Measurements from ENCODE around the gene S100A12.

The S100A12 gene

GRCh38 chr1:153375511-153375910, at the start of gene S100A12:
Gene S100A12, minus strand, starts transcription at chr1:153375621. Its CDS starts 1,029 bp downstream, at chr1:153374592.
- TF ChIP-seq CTCF (IDR thresholded peaks at IDR 0.05), result no peak

DNA sequence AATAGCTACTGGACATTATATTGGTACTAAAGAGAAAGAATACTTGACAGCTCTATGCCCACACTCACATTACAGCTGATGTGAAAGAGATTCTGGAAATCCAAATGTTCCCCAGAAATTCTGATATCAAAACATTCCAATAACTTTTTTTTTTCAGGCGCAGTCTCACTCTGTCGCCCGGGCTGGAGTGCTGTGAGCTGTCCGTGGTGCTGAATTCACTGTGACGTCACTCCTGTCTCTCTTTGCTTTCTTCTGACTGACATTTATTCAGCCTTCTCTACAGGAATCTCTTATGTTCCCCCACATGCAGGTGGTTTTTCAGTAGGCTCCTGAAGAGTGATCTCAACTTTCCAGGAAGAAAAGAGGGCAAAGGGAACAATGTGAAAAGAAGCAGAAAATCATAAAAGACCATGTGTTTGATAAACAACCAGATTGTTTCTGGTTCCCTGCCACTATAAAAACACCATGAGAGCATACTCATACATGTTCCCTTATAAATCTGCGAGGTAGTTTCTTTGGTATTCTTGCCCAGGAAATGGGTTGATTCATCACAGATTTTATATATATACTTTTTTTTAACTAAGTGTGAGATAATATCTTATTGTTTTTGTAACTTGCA, 47.1 kb upstream of the S100A12 start:
- no peak for TF ChIP-seq CTCF (IDR thresholded peaks at IDR 0.05)

DNA sequence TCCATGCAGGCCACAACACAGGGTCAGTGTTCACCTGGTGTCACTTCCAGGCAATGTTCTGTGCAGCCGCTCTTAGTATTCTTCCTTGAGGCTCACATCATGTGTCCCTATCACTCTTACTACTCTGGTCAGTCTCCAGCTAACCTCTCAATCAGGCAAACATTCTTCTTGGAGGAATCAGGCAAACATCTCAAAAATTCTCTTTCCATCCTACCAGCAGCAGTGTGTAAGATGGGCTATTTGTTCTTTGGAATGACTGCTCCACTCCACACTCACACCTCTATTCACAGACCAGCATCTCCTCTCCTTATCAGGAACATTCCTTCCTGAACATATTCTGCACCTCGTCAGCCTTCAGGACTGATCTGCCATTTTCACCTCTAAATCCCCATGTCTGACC, 44.9 kb upstream of the S100A12 start:
- no peak for TF ChIP-seq CTCF (IDR thresholded peaks at IDR 0.05)

DNA sequence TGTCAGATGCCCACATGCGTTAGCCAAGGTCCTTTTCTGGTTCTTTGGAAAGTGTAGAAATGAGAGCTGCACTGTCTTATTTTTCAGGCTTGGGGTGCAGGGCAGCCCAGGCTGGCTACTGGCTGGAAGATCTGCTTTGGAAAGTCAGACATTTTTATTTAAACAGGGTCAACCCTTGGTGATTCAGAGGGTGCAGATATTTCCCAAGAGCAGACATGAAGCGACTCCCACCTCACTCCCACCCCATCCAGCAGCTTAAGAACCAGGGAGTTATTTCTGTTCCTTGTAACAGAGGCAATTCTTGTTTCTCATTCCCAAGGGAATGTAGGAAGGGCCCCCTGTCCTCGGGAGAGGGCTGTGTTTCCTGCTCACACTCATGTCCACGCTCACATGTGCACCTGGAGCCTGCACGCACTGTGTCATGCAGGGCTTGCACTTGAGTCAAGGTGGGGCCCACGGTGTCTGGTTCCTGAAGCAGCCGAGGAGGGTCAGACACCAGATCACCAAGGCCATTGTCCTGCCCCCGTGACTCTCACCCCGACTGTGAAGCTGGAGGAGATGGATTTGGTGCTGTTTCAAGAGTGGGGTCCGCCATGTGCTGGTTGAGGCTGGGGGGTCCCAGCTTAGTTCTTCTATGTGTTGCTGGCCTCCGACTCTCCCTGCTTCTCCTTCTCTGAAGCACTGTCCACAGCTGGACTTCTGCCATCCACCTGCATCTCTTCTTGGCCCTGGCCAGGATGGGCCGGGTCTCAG, 41.9 kb upstream of the S100A12 start:
- TF ChIP-seq CTCF (IDR thresholded peaks at IDR 0.05), result no peak

DNA sequence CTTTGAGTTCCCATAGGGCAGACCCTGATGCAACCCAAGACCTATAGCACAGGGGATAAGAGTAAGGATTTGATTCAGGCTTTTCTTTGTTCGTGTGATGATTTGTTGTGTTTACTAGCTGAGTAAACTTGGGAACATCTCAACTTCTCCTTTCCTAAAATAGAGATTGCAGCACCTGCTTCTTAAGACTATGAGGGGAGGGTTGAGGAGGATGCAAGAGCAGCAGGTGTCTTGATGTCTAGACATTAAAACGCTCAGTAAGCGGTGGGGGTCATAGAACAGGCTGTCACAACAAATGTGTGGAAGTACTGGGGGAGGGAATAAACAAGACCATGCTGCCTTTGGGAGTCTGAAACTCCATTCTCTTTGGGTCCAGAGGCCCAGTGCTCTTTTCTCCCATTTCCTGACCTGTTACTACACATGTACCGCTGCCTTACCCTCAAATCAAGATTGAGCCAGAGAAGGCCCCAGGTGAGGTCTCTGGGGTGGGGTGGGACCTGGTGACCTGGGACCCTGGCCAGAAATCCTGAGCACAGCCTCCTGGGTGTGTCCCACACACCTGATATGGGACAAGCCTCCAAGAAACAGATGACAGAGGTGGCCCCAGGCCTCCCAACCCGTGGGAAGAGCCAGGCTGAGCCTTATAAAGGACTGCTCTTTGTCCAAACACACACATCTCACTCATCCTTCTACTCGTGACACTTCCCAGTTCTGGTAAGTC, 40.6 kb upstream of the S100A12 start, which contains the start of gene S100A7A:
Gene S100A7A, plus strand, starts transcription at position 671 of the 721 bp plus-strand sequence. CDS start 1,563 bp downstream, outside the sequence.
- TF ChIP-seq CTCF (IDR thresholded peaks at IDR 0.05), result no peak

DNA sequence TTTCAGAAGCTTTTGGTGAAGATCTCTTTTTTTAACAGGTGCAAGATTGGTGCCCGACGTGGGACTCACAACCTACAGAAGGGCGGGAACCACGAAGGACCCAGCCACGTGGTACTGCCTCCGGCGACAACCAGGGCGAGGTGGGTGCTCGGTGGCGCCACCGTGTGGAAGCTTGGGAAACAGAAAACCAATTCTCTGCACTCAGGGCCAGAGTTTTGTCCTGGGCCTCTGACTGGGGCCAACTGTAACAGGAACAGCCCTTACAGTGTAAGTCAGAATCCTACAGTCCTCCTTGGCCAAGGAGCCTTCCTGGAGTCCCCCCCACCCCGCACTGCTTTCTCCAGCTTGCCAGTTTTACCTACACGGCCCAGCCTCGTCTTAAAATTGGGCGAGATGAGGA, 29.3 kb upstream of the S100A12 start:
- TF ChIP-seq CTCF (IDR thresholded peaks at IDR 0.05), result peak; percentile 68

GRCh38 chr1:153404086-153404635, 28.7 kb upstream of the S100A12 start:
- no peak for TF ChIP-seq CTCF (IDR thresholded peaks at IDR 0.05)

Data from LNCAP (cell line).